Vagina (tissue), 2 donors: ENCODE measurements around the gene HSDL2. TPM values are rescaled to one million over a fixed set of nuclear protein-coding genes. Genes with fewer than 3 reads are reported as not detected.
A peak's percentile ranks its signal among the peaks of the same experiment; 100 is the strongest.

Experiments used
- DNase-seq, 2 donors: peaks; one replicate each; pipeline ENCODE4 v3.0.0-alpha.2; 2017; ENCODE audit errors: extremely low spot score in 2 of 2
- H3K27ac ChIP-seq: fragments of 200-600 bp; sonication (generic); one replicate; pipeline ENCODE4 v1.5.1; 2019
- H3K27me3 ChIP-seq: fragments of 200-600 bp; sonication (generic); one replicate; pipeline ENCODE4 v1.5.1; 2019
- H3K36me3 ChIP-seq, 2 donors: fragments of 200-600 bp; sonication (generic); one replicate each; pipeline ENCODE4 v1.5.1; 2017 to 2019
- H3K4me1 ChIP-seq: fragments of 200-600 bp; sonication (generic); one replicate; pipeline ENCODE4 v1.5.1; 2019
- H3K4me3 ChIP-seq, 2 donors: fragments of 200-600 bp; sonication (generic); 1 replicate in 1 of 2; 2 replicates in 1 of 2; pipeline ENCODE4 v1.5.1; 2016 to 2019
- H3K9me3 ChIP-seq: fragments of 200-600 bp; sonication (generic); one replicate; pipeline ENCODE4 v1.5.1; 2019
- CTCF ChIP-seq, 3 experiments: fragments of 450-650 bp in 2 of 3; fragments of 200-600 bp in 1 of 3; sonication (generic) in 1 of 3; IDR thresholded peaks; one replicate each; pipeline ENCODE4 v1.5.1; 2017 to 2019; ENCODE audit warnings: antibody characterized with exemption in 3 of 3, mild to moderate bottlenecking in 2 of 3, moderate library complexity in 2 of 3
- POLR2A ChIP-seq, 2 donors: fragments of 450-650 bp; IDR thresholded peaks; one replicate each; pipeline ENCODE4 v1.6.1; 2017; ENCODE audit warnings: antibody characterized with exemption in 2 of 2, mild to moderate bottlenecking in 2 of 2, moderate library complexity in 2 of 2
- POLR2AphosphoS5 ChIP-seq, 2 donors: sonication (generic); formaldehyde crosslinking; IDR thresholded peaks; one replicate each; pipeline ENCODE4 v1.9.0; 2017; ENCODE audit warnings: antibody characterized with exemption in 2 of 2, mild to moderate bottlenecking in 2 of 2, low read depth in 1 of 2; ENCODE audit not compliant: insufficient read depth in 1 of 2
- intact Hi-C: fragments of 100-400 bp; cut with DNase I; formaldehyde crosslinking; loops from one replicate; pipeline ENCODE4 v1.15.1; 2023
- total RNA-seq: library from RNA; depleted of rRNA; stranded (reverse); fragments of >200 nt; gene quantifications from one replicate; pipeline ENCODE4 v1.2.3, GENCODE V29; 2016

Gene HSDL2
- total RNA-seq, 1 donor from 2014 or later, result 25.8 TPM

- intact Hi-C loops, result loop anchor here (5.0 to 10.0 kb wide), 2 partner anchors 156 to 438 kb away; partner anchors contain the start of genes SUSD1 and UGCG
- H3K27ac ChIP-seq, result peak within 1 kb of the TSS; percentile 99
- H3K27me3 ChIP-seq, result no peaks in the 10 kb centered on the region
- H3K4me3 ChIP-seq, result peak within 1 kb of the TSS; percentile 77 to 81
- TF ChIP-seq CTCF (IDR thresholded peaks at IDR 0.05), result no peak
- peak in 1 of 2 donors; percentile 82 for TF ChIP-seq POLR2A (IDR thresholded peaks at IDR 0.05)
- TF ChIP-seq POLR2AphosphoS5 (IDR thresholded peaks at IDR 0.05; ENCODE audit: insufficient read depth in 1 of 2, low read depth in 1 of 2), result peak in 1 of 2 donors; percentile 79
- no peaks in the 10 kb centered on the region for H3K36me3 ChIP-seq
- H3K9me3 ChIP-seq, result no peaks in the 10 kb centered on the region
- no peak for DNase-seq
- H3K4me1 ChIP-seq, result peaks cover 38% of the 10 kb centered on the region
Observed at GRCh38 chr9:112332977-112333638, 46.8 kb upstream of the HSDL2 start, which contains the start of gene PTBP3. Gene PTBP3, minus strand, starts transcription at chr9:112333619. Its CDS starts 35,754 bp downstream, at chr9:112297865.

- intact Hi-C loops, result loop anchor here (5.0 to 10.0 kb wide), 2 partner anchors 157 to 439 kb away; partner anchors contain the start of genes SUSD1 and UGCG
- H3K27me3 ChIP-seq, result no peaks in the 10 kb centered on the region
- no peaks in the 10 kb centered on the region for H3K36me3 ChIP-seq
- H3K4me3 ChIP-seq, result peak overlapping the region; percentile 77 to 81
- TF ChIP-seq POLR2AphosphoS5 (IDR thresholded peaks at IDR 0.05; ENCODE audit: insufficient read depth in 1 of 2, low read depth in 1 of 2) (no peak), CTCF (IDR thresholded peaks at IDR 0.05) (peak in 2 of 3 experiments; percentile 58 to 71), POLR2A (IDR thresholded peaks at IDR 0.05) (peak in 1 of 2 donors; percentile 6)
- no peaks in the 10 kb centered on the region for H3K9me3 ChIP-seq
- peak in 1 of 2 donors; percentile 92 for DNase-seq
- H3K27ac ChIP-seq, result peak overlapping the region; percentile 99
- H3K4me1 ChIP-seq, result peaks cover 31% of the 10 kb centered on the region
Observed at GRCh38 chr9:112333639-112334431, 46.1 kb upstream of the HSDL2 start.

DNA sequence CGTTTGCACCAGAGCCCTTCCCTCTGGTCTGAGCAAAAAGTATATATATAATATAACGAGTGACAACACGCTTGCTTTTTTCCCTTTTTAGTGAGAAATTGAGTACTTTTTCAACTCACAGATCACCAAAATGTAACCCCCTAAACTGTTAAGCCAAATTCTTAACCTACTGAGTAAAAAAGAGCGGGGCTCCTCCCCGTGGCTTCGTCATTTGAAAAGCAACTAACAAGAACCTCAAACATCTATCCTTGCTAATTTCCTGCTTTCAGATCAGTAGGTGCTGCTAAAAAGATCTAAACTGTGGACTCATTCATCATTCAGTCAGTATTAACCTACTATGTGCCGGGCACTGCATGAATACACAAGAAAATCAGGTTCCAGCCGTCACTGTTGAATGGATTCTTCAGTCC is 45.5 kb upstream of the HSDL2 start:
- Histone ChIP-seq H3K9me3 (no peaks in the 10 kb centered on the region), H3K27ac (peak overlapping the region; percentile 89), H3K27me3 (no peaks in the 10 kb centered on the region), H3K4me3 (peak overlapping the region; percentile 77 to 81), H3K4me1 (peaks cover 25% of the 10 kb centered on the region), H3K36me3 (no peaks in the 10 kb centered on the region)
- TF ChIP-seq POLR2A (IDR thresholded peaks at IDR 0.05), result no peak
- no peak for TF ChIP-seq CTCF (IDR thresholded peaks at IDR 0.05)
- no peak for TF ChIP-seq POLR2AphosphoS5 (IDR thresholded peaks at IDR 0.05; ENCODE audit: insufficient read depth in 1 of 2, low read depth in 1 of 2)
- no peak for DNase-seq
- intact Hi-C loops, result loop anchor here (5.0 to 10.0 kb wide), 2 partner anchors 157 to 440 kb away; partner anchors contain the start of genes SUSD1 and UGCG

DNA sequence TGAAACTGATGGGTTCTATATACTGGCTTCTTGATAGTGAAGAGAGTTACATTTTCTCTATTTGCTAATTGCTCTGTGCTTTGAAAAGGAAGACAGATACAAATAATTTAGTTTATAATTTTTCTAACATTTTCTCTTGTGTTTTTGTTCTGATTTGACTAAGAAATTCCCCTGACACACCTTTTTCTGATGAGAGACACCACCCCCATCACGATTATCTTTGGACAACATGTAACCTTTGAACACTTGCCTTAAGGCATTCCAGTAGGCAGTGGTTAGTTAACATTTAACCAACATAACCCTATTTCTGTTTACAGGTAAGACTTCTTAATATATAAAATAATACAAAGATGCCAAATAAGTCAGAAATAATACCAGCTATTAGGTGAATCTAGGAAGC is 42.4 kb upstream of the HSDL2 start:
- intact Hi-C loops, result loop anchor here (10.0 kb wide), 1 partner anchor 443 kb away; the partner anchor contains the start of gene UGCG

More for the DNA sequence above, 42.4 kb upstream of the HSDL2 start:
- Histone ChIP-seq H3K4me3 (no peak overlapping the region), H3K9me3 (no peaks in the 10 kb centered on the region), H3K4me1 (no peaks in the 10 kb centered on the region), H3K27me3 (no peaks in the 10 kb centered on the region), H3K27ac (no peak overlapping the region), H3K36me3 (no peaks in the 10 kb centered on the region)
- no peak for DNase-seq
- TF ChIP-seq POLR2A (IDR thresholded peaks at IDR 0.05) (no peak), CTCF (IDR thresholded peaks at IDR 0.05) (no peak), POLR2AphosphoS5 (IDR thresholded peaks at IDR 0.05; ENCODE audit: insufficient read depth in 1 of 2, low read depth in 1 of 2) (no peak)
